ENCODE measurements around the gene STAP2.

STAP2 gene

GRCh38 chr19:4345342-4346019 is 6.9 kb upstream of the STAP2 start:
- no peak for TF ChIP-seq CTCF (IDR thresholded peaks at IDR 0.05; ENCODE audit: control insufficient read depth, insufficient read depth, low read depth, low read length, missing control alignments)
- DNase-seq (ENCODE audit: low read depth): no peak
- no peak overlapping the region for H3K4me3 ChIP-seq (ENCODE audit: control insufficient read depth, low read depth, low read length)

- DNase-seq (ENCODE audit: low read depth): no peak
- no peak for TF ChIP-seq CTCF (IDR thresholded peaks at IDR 0.05; ENCODE audit: control insufficient read depth, insufficient read depth, low read depth, low read length, missing control alignments)
- H3K4me3 ChIP-seq (ENCODE audit: control insufficient read depth, low read depth, low read length): peak within 1 kb of the TSS; percentile 85
These were observed 5.0 kb upstream of the STAP2 start, which contains the start of gene MPND for GRCh38 chr19:4343370-4344307. TSS of gene MPND (plus strand) at chr19:4343562. CDS start at chr19:4343594, 32 bp downstream.

- DNase-seq (ENCODE audit: low read depth): peak; percentile 100
- H3K4me3 ChIP-seq (ENCODE audit: control insufficient read depth, low read depth, low read length): peak overlapping the region; percentile 85
- peak; percentile 43 for TF ChIP-seq CTCF (IDR thresholded peaks at IDR 0.05; ENCODE audit: control insufficient read depth, insufficient read depth, low read depth, low read length, missing control alignments)
These were observed 4.2 kb upstream of the STAP2 start for GRCh38 chr19:4342615-4343369.

- no peak for DNase-seq (ENCODE audit: low read depth)
- peak overlapping the region; percentile 56 for H3K4me3 ChIP-seq (ENCODE audit: control insufficient read depth, low read depth, low read length)
- TF ChIP-seq CTCF (IDR thresholded peaks at IDR 0.05; ENCODE audit: control insufficient read depth, insufficient read depth, low read depth, low read length, missing control alignments): no peak
These were observed 3.6 kb upstream of the STAP2 start for GRCh38 chr19:4342314-4342614.

GRCh38 chr19:4337906-4338440 is 654 bp downstream of the STAP2 start:
- no peak for TF ChIP-seq CTCF (IDR thresholded peaks at IDR 0.05; ENCODE audit: control insufficient read depth, insufficient read depth, low read depth, low read length, missing control alignments)
- H3K4me3 ChIP-seq (ENCODE audit: control insufficient read depth, low read depth, low read length): peak overlapping the region; percentile 9
- no peak for DNase-seq (ENCODE audit: low read depth)

GRCh38 chr19:4334929-4335570 is 3.6 kb downstream of the STAP2 start:
- no peak for TF ChIP-seq CTCF (IDR thresholded peaks at IDR 0.05; ENCODE audit: control insufficient read depth, insufficient read depth, low read depth, low read length, missing control alignments)
- H3K4me3 ChIP-seq (ENCODE audit: control insufficient read depth, low read depth, low read length): no peak overlapping the region
- DNase-seq (ENCODE audit: low read depth): no peak
